WTC11 (cell line): Measurements from ENCODE around the gene DNAJC5G. TPM values are rescaled to one million over a fixed set of nuclear protein-coding genes. Genes with fewer than 3 reads are reported as not detected.

Source experiments
- ATAC-seq: fragments of 200-7000 bp; cut with Tn5 transposase; 2 replicates; pipeline ENCODE4 v1.10.0; 2021; ENCODE audit warnings: mild to moderate bottlenecking, moderate library complexity
- CTCF ChIA-PET: fragments of 300-600 bp; sonication (Branson Sonifier 250); formaldehyde crosslinking; loops from one replicate; lab custom pipeline; 2021; ENCODE audit warnings: antibody characterized with exemption; lab: Charles Lee
- POLR2A ChIA-PET: fragments of 350-600 bp; sonication (Branson Sonifier 250); formaldehyde crosslinking; loops from one replicate; lab custom pipeline; 2021; ENCODE audit warnings: antibody characterized with exemption; lab: Charles Lee
- DNase-seq: peaks from one replicate; pipeline ENCODE4 v3.0.0; 2021; ENCODE audit warnings: low spot score
- H3K27ac Mint-ChIP-seq: 2 replicates; pipeline ENCODE4 v1.8.0; 2021; ENCODE audit warnings: mixed read lengths
- H3K27me3 Mint-ChIP-seq: 2 replicates; pipeline ENCODE4 v1.8.0; 2021; ENCODE audit warnings: low read depth, mild to moderate bottlenecking, moderate library complexity, mixed read lengths
- H3K36me3 Mint-ChIP-seq: 2 replicates; pipeline ENCODE4 v1.8.0; 2021; ENCODE audit warnings: mixed read lengths
- H3K4me1 Mint-ChIP-seq: 2 replicates; pipeline ENCODE4 v1.8.0; 2022; ENCODE audit warnings: mixed read lengths
- H3K4me3 Mint-ChIP-seq: 2 replicates; pipeline ENCODE4 v1.8.0; 2021; ENCODE audit warnings: mild to moderate bottlenecking, moderate library complexity, mixed read lengths
- H3K9me3 Mint-ChIP-seq: 2 replicates; pipeline ENCODE4 v1.8.0; 2021; ENCODE audit warnings: mixed read lengths
- ATF1 ChIP-seq: sonication (generic); formaldehyde crosslinking; IDR thresholded peaks from 2 replicates; pipeline ENCODE4 v1.8.1; 2023; ENCODE audit warnings: mild to moderate bottlenecking, moderate library complexity, missing genetic modification reagents
- ATF3 ChIP-seq: sonication (generic); formaldehyde crosslinking; conservative IDR thresholded peaks from 2 replicates; pipeline ENCODE4 v1.8.1; 2022; ENCODE audit warnings: mild to moderate bottlenecking, missing genetic modification reagents
- CBFB ChIP-seq: sonication (generic); formaldehyde crosslinking; IDR thresholded peaks from 2 replicates; pipeline ENCODE4 v1.8.1; 2022; ENCODE audit warnings: mild to moderate bottlenecking, low read depth, missing genetic modification reagents
- CDX4 ChIP-seq: fragments of 250-450 bp; sonication (Bioruptor Pico); IDR thresholded peaks from 2 replicates; pipeline ENCODE4 v1.9.0; 2021; ENCODE audit warnings: moderate library complexity, mild to moderate bottlenecking, inconsistent platforms, borderline replicate concordance
- CREM ChIP-seq: sonication (generic); formaldehyde crosslinking; IDR thresholded peaks from 2 replicates; pipeline ENCODE4 v1.8.1; 2022; ENCODE audit warnings: mild to moderate bottlenecking, missing genetic modification reagents, moderate library complexity
- FOXK1 ChIP-seq: sonication (generic); formaldehyde crosslinking; IDR thresholded peaks from 2 replicates; pipeline ENCODE4 v1.8.0; 2022; ENCODE audit warnings: mild to moderate bottlenecking, moderate library complexity, missing genetic modification reagents
- GABPB1 ChIP-seq: sonication (generic); formaldehyde crosslinking; IDR thresholded peaks from 2 replicates; pipeline ENCODE4 v1.8.1; 2023; ENCODE audit warnings: mild to moderate bottlenecking, missing genetic modification reagents
- JAZF1 ChIP-seq: fragments of 250-450 bp; sonication (Bioruptor Pico); IDR thresholded peaks from 2 replicates; pipeline ENCODE4 v1.9.0; 2021; ENCODE audit warnings: moderate library complexity, mild to moderate bottlenecking, inconsistent platforms
- JUN ChIP-seq: sonication (generic); formaldehyde crosslinking; IDR thresholded peaks from 2 replicates; pipeline ENCODE4 v1.8.0; 2023; ENCODE audit warnings: mild to moderate bottlenecking, missing genetic modification reagents
- MYBL2 ChIP-seq: sonication (generic); formaldehyde crosslinking; IDR thresholded peaks from 2 replicates; pipeline ENCODE4 v1.8.1; 2023; ENCODE audit warnings: mild to moderate bottlenecking, moderate library complexity, missing genetic modification reagents
- NFE2L1 ChIP-seq: sonication (generic); formaldehyde crosslinking; IDR thresholded peaks from 2 replicates; pipeline ENCODE4 v1.8.1; 2023; ENCODE audit warnings: missing genetic modification reagents
- NR3C1 ChIP-seq: sonication (generic); formaldehyde crosslinking; conservative IDR thresholded peaks from 2 replicates; pipeline ENCODE4 v1.8.1; 2023; ENCODE audit warnings: low read depth, mild to moderate bottlenecking, missing genetic modification reagents
- OVOL2 ChIP-seq: fragments of 250-450 bp; sonication (Bioruptor Pico); IDR thresholded peaks from 2 replicates; pipeline ENCODE4 v1.9.0; 2021; ENCODE audit warnings: mild to moderate bottlenecking, borderline replicate concordance
- PREB ChIP-seq: sonication (generic); formaldehyde crosslinking; IDR thresholded peaks from 2 replicates; pipeline ENCODE4 v1.8.1; 2022; ENCODE audit warnings: mild to moderate bottlenecking, missing genetic modification reagents, moderate library complexity, borderline replicate concordance
- PRRX2 ChIP-seq: fragments of 250-450 bp; sonication (Bioruptor Pico); IDR thresholded peaks from 2 replicates; pipeline ENCODE4 v1.8.0; 2021; ENCODE audit warnings: mild to moderate bottlenecking
- RELA ChIP-seq: sonication (generic); formaldehyde crosslinking; IDR thresholded peaks from 2 replicates; pipeline ENCODE4 v1.8.1; 2022; ENCODE audit warnings: missing genetic modification reagents, mild to moderate bottlenecking, borderline replicate concordance
- SOX15 ChIP-seq: fragments of 250-450 bp; sonication (Bioruptor Pico); IDR thresholded peaks from 2 replicates; pipeline ENCODE4 v1.9.0; 2021; ENCODE audit warnings: mild to moderate bottlenecking
- SP1 ChIP-seq: sonication (generic); formaldehyde crosslinking; conservative IDR thresholded peaks from 2 replicates; pipeline ENCODE4 v1.8.1; 2022; ENCODE audit warnings: missing genetic modification reagents
- TCF7 ChIP-seq: sonication (generic); formaldehyde crosslinking; IDR thresholded peaks from 2 replicates; pipeline ENCODE4 v1.8.0; 2022; ENCODE audit warnings: mild to moderate bottlenecking, low read depth, missing genetic modification reagents, moderate library complexity
- TEAD1 ChIP-seq: sonication (generic); formaldehyde crosslinking; IDR thresholded peaks from 2 replicates; pipeline ENCODE4 v1.8.0; 2022; ENCODE audit warnings: mild to moderate bottlenecking, missing genetic modification reagents
- TEAD4 ChIP-seq: sonication (generic); formaldehyde crosslinking; IDR thresholded peaks from 2 replicates; pipeline ENCODE4 v1.8.0; 2022; ENCODE audit warnings: mild to moderate bottlenecking, missing genetic modification reagents
- TP53 ChIP-seq: sonication (generic); formaldehyde crosslinking; IDR thresholded peaks from 2 replicates; pipeline ENCODE4 v1.8.1; 2023; ENCODE audit warnings: mild to moderate bottlenecking, missing genetic modification reagents
- ZBTB21 ChIP-seq: sonication (generic); formaldehyde crosslinking; IDR thresholded peaks from 2 replicates; pipeline ENCODE4 v1.8.1; 2023; ENCODE audit warnings: mild to moderate bottlenecking, missing genetic modification reagents, borderline replicate concordance
- ZNF219 ChIP-seq: sonication (generic); formaldehyde crosslinking; IDR thresholded peaks from 2 replicates; pipeline ENCODE4 v1.8.0; 2023; ENCODE audit warnings: missing genetic modification reagents, mild to moderate bottlenecking, borderline replicate concordance
- ZNF263 ChIP-seq: sonication (generic); formaldehyde crosslinking; IDR thresholded peaks from 2 replicates; pipeline ENCODE4 v1.8.1; 2022; ENCODE audit warnings: low read depth, mild to moderate bottlenecking, moderate library complexity, missing genetic modification reagents
- ZNF423 ChIP-seq: fragments of 250-450 bp; sonication (Bioruptor Pico); IDR thresholded peaks from 2 replicates; pipeline ENCODE4 v2.1.2; 2022; ENCODE audit warnings: mild to moderate bottlenecking, moderate library complexity
- total RNA-seq: library from RNA; stranded (reverse); gene quantifications from 3 replicates; pipeline ENCODE4 v1.2.3, GENCODE V29; 2021
- TF ChIP-seq, protein P1 (sequence below): sonication (generic); formaldehyde crosslinking; IDR thresholded peaks from 2 replicates; pipeline ENCODE4 v1.8.0; 2022; ENCODE audit warnings: mild to moderate bottlenecking, missing genetic modification reagents
- TF ChIP-seq, protein P2 (sequence below): sonication (generic); formaldehyde crosslinking; IDR thresholded peaks from 2 replicates; pipeline ENCODE4 v1.8.0; 2022; ENCODE audit warnings: missing genetic modification reagents

The DNAJC5G gene
- total RNA-seq, 1 experiment from 2014 or later, result 0.44 TPM

DNA sequence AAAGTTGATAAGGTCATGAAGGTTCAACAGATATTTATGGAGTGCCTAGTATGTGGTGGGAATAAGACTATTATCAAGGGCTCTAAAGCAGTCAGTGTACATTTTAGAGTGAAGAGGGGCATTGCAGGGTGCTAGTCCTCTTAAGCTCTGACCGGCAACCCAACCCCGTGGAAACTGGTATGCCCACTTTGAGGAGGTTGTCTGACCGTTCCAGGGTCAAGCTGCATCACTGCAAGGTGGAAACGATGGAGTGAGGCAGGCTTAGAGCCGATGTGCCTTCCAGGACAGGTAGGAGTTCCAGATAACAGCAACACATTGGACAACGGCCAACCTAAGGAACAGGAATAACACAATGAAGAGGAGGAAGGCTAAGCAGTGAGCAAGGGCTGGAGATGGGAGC, 34.4 kb downstream of the DNAJC5G start (continued):
- TF ChIP-seq, protein P1, sequence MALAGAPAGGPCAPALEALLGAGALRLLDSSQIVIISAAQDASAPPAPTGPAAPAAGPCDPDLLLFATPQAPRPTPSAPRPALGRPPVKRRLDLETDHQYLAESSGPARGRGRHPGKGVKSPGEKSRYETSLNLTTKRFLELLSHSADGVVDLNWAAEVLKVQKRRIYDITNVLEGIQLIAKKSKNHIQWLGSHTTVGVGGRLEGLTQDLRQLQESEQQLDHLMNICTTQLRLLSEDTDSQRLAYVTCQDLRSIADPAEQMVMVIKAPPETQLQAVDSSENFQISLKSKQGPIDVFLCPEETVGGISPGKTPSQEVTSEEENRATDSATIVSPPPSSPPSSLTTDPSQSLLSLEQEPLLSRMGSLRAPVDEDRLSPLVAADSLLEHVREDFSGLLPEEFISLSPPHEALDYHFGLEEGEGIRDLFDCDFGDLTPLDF, result no peak
- TF ChIP-seq CDX4 (no peak), JUN (CRISPR knock-in tag) (no peak), TEAD1 (CRISPR knock-in tag) (no peak), OVOL2 (CRISPR knock-in tag) (no peak), CBFB (CRISPR knock-in tag) (no peak), NR3C1 (CRISPR knock-in tag) (no peak), TEAD4 (CRISPR knock-in tag) (no peak), RELA (CRISPR knock-in tag) (no peak), ZBTB21 (CRISPR knock-in tag) (no peak), JAZF1 (CRISPR knock-in tag) (no peak), ZNF219 (CRISPR knock-in tag) (no peak), ATF1 (CRISPR knock-in tag) (no peak)

DNA sequence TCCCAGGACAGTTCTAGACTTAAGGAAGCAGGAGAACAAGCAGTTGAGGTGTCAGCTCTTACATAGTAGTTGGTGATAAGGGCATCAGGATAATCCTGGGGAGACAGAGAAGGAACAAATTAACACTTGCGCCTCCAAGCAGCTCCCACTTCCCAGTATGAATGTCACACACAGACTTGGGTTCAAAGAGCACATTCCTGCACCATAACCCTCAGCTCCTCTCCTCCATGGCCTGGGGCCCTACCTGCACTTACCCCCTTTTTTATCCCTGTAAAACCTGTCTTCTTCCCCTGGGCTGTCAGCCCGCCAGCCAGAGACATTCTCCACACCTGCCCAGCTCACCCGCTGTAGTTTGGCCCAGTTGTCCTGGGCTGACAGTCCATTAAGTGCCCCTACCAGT, 36.9 kb downstream of the DNAJC5G start:
- H3K4me3 Mint-ChIP-seq, result no peak overlapping the region
- H3K4me1 Mint-ChIP-seq, result peaks cover 8% of the 10 kb centered on the region
- no peaks in the 10 kb centered on the region for H3K9me3 Mint-ChIP-seq
- ChIA-PET CTCF (interaction anchor here (0.6 to 1.6 kb wide), 3 partner anchors 9 to 20 kb away, joined by 3 to 8 read pairs (median 3); no protein-coding TSS in a partner anchor), POLR2A (interaction anchor here (1.3 kb wide), 1 partner anchor 11 kb away, joined by 3 read pairs; no protein-coding TSS in a partner anchor)
- peaks cover 6% of the 10 kb centered on the region for H3K36me3 Mint-ChIP-seq
- DNase-seq (no peak), ATAC-seq (no peak)
- no peak overlapping the region for H3K27ac Mint-ChIP-seq
- no peak for TF ChIP-seq NFE2L1 (CRISPR knock-in tag)
- TF ChIP-seq FOXK1, result no peak
- no peak for TF ChIP-seq ATF3
- TF ChIP-seq ZNF219 (CRISPR knock-in tag), result no peak
- no peak for TF ChIP-seq GABPB1 (CRISPR knock-in tag)
- TF ChIP-seq ZNF263 (CRISPR knock-in tag), result no peak
- TF ChIP-seq CBFB (CRISPR knock-in tag), result no peak
- no peak for TF ChIP-seq CREM
- H3K27me3 Mint-ChIP-seq, result peaks cover 24% of the 10 kb centered on the region

DNA sequence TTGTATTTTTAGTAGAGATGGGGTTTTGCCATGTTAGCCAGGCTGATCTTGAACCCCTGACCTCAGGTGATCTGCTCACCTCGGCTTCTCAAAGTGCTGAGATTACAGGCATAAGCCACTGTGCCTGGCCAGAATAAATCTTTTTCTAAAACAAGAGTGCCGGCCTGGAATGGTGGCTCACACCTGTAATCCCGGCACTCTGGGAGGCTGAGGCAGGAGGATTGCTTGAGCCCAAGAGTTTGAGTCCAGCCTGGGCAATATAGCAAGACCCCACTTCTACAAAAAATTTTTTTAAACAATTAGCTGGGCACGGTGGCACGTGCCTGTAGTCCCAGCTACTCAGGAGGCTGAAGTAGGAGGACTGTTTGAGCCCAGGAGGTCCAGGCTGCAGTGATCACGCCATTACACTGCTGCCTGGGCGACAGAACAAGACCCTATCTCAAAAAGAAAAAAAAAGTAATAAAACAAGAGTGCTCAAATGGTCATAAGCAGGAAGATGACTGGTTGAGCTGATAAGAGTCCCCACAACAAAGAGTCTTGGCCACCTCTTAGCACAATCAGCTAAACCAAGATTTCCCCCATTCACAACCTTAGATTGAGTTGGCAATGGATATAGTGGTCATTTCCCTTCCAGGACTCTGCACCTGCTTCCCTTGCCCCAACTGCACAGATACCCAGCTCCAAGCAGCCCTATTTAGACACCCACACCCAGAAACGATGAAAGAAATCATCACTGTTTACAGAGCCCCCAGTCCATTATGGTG, 38.8 kb downstream of the DNAJC5G start:
- Mint-ChIP-seq H3K27me3 (peaks cover 6% of the 10 kb centered on the region), H3K27ac (no peak overlapping the region), H3K9me3 (no peaks in the 10 kb centered on the region), H3K4me3 (no peak overlapping the region), H3K4me1 (peaks cover 6% of the 10 kb centered on the region), H3K36me3 (peaks cover 6% of the 10 kb centered on the region)
- DNase-seq (no peak), ATAC-seq (no peak)
- ChIA-PET CTCF (interaction anchor here (1.5 to 2.7 kb wide), 2 partner anchors 11 to 63 kb away, joined by 3 to 20 read pairs; no protein-coding TSS in a partner anchor), POLR2A (no interaction called here)
- no peak for TF ChIP-seq MYBL2 (CRISPR knock-in tag)
- TF ChIP-seq CBFB (CRISPR knock-in tag), result no peak
- no peak for TF ChIP-seq SOX15 (CRISPR knock-in tag)
- TF ChIP-seq TEAD4 (CRISPR knock-in tag), result no peak
- no peak for TF ChIP-seq TCF7
- no peak for TF ChIP-seq PRRX2 (CRISPR knock-in tag)
- no peak for TF ChIP-seq ZNF219 (CRISPR knock-in tag)
- TF ChIP-seq SP1 (CRISPR knock-in tag), result no peak
- TF ChIP-seq PREB (CRISPR knock-in tag), result no peak
- TF ChIP-seq ZNF423, result no peak
- TF ChIP-seq, protein P2, sequence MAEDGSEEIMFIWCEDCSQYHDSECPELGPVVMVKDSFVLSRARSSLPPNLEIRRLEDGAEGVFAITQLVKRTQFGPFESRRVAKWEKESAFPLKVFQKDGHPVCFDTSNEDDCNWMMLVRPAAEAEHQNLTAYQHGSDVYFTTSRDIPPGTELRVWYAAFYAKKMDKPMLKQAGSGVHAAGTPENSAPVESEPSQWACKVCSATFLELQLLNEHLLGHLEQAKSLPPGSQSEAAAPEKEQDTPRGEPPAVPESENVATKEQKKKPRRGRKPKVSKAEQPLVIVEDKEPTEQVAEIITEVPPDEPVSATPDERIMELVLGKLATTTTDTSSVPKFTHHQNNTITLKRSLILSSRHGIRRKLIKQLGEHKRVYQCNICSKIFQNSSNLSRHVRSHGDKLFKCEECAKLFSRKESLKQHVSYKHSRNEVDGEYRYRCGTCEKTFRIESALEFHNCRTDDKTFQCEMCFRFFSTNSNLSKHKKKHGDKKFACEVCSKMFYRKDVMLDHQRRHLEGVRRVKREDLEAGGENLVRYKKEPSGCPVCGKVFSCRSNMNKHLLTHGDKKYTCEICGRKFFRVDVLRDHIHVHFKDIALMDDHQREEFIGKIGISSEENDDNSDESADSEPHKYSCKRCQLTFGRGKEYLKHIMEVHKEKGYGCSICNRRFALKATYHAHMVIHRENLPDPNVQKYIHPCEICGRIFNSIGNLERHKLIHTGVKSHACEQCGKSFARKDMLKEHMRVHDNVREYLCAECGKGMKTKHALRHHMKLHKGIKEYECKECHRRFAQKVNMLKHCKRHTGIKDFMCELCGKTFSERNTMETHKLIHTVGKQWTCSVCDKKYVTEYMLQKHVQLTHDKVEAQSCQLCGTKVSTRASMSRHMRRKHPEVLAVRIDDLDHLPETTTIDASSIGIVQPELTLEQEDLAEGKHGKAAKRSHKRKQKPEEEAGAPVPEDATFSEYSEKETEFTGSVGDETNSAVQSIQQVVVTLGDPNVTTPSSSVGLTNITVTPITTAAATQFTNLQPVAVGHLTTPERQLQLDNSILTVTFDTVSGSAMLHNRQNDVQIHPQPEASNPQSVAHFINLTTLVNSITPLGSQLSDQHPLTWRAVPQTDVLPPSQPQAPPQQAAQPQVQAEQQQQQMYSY (CRISPR knock-in tag), result no peak
- TF ChIP-seq TP53 (CRISPR knock-in tag), result no peak
